GM12878 (cell line): Measurements from ENCODE around the gene RALGPS1. TPM values are rescaled to one million over a fixed set of nuclear protein-coding genes. Genes with fewer than 3 reads are reported as not detected.
A peak's percentile ranks its signal among the peaks of the same experiment; 100 is the strongest.

ENCODE experiments used
- ATAC-seq: fragments of 200-7000 bp; cut with Tn5 transposase; 3 replicates; pipeline ENCODE4 v1.9.1; 2020; ENCODE audit warnings: mild to moderate bottlenecking, moderate library complexity
- BruUV-seq: library from RNA; stranded (reverse); fragments of 400-500 nt; replicated peaks from 2 replicates; lab custom pipeline; 2021; lab: Mats Ljungman, UMichigan
- CTCF ChIA-PET: fragments of 300-600 bp; sonication (Branson Sonifier 250); formaldehyde crosslinking; extraction: SDS; loops from one replicate; lab custom pipeline; 2021; ENCODE audit warnings: inconsistent platforms; lab: Yijun Ruan, JAX
- POLR2A ChIA-PET: fragments of 350-600 bp; formaldehyde crosslinking; extraction: SDS; loops from one replicate; lab custom pipeline; 2021; ENCODE audit warnings: inconsistent platforms; lab: Charles Lee
- RAD21 ChIA-PET: fragments of 300-600 bp; sonication (Branson Sonifier 250); formaldehyde crosslinking; loops from one replicate; lab custom pipeline; 2023; ENCODE audit warnings: antibody characterized with exemption; ENCODE audit not compliant: unreplicated experiment; lab: Charles Lee
- SMC1A ChIA-PET: fragments of 300-600 bp; sonication (Branson Sonifier 250); formaldehyde crosslinking; loops from one replicate; lab custom pipeline; 2023; ENCODE audit not compliant: unreplicated experiment, uncharacterized antibody; lab: Charles Lee
- DNase-seq: peaks from one replicate; pipeline ENCODE4 v3.0.0-alpha.2; 2011; ENCODE audit warnings: low read depth, low spot score
- FAIRE-seq: peaks from 3 replicates; lab custom pipeline; 2011; peaks lifted over from hg19 to GRCh38; lab: Jason Lieb, UNC
- H2AFZ ChIP-seq: 2 replicates; pipeline ENCODE4 v1.6.0; 2011; ENCODE audit warnings: low read depth, low read length, control low read depth; ENCODE audit not compliant: control insufficient read depth
- H3K27ac ChIP-seq: 2 replicates; pipeline ENCODE4 v1.5.1; 2011; ENCODE audit warnings: control low read depth; ENCODE audit not compliant: control insufficient read depth, insufficient read depth
- H3K27me3 ChIP-seq, 2 experiments: replicated peaks in 1 of 2; 2 replicates each; pipeline versions ENCODE4 v1.6.0 to v1.6.1; 2011; ENCODE audit warnings: low read length in 1 of 2; ENCODE audit not compliant: control insufficient read depth in 2 of 2, insufficient read depth in 2 of 2
- H3K36me3 ChIP-seq, 2 experiments: 2 replicates each; pipeline ENCODE4 v1.5.1; 2011; ENCODE audit warnings: low read length in 1 of 2; ENCODE audit not compliant: control insufficient read depth in 2 of 2, insufficient read depth in 2 of 2
- H3K4me1 ChIP-seq: 2 replicates; pipeline ENCODE4 v1.6.1; 2011; ENCODE audit warnings: mild to moderate bottlenecking, low read length, moderate library complexity, mixed read lengths; ENCODE audit not compliant: control insufficient read depth, insufficient read depth
- H3K4me2 ChIP-seq: 2 replicates; pipeline ENCODE4 v1.6.0; 2011; ENCODE audit warnings: control low read depth; ENCODE audit not compliant: control insufficient read depth, insufficient read depth
- H3K4me3 ChIP-seq: fragments of 200-600 bp; sonication (generic); 2 replicates; pipeline ENCODE4 v1.5.1; 2016
- H3K79me2 ChIP-seq: 2 replicates; pipeline ENCODE4 v1.6.0; 2011; ENCODE audit warnings: low read length; ENCODE audit not compliant: control insufficient read depth, insufficient read depth
- H3K9ac ChIP-seq: 2 replicates; pipeline ENCODE4 v1.8.0; 2011; ENCODE audit warnings: low read length, control low read depth, mixed read lengths; ENCODE audit not compliant: control insufficient read depth, insufficient read depth
- H3K9me3 ChIP-seq: replicated peaks from 3 replicates; pipeline ENCODE4 v1.5.1; 2011; ENCODE audit warnings: mild to moderate bottlenecking, low read length; ENCODE audit not compliant: control insufficient read depth, insufficient read depth
- H4K20me1 ChIP-seq: 2 replicates; pipeline ENCODE4 v1.6.0; 2011; ENCODE audit not compliant: control insufficient read depth, insufficient read depth
- BACH1 ChIP-seq: fragments of 450-650 bp; IDR thresholded peaks from 2 replicates; pipeline ENCODE4 v1.6.1; 2017; ENCODE audit warnings: mild to moderate bottlenecking, borderline replicate concordance
- CHD1 ChIP-seq: IDR thresholded peaks from 2 replicates; pipeline ENCODE4 v1.6.1; 2012; ENCODE audit warnings: low read depth, low read length, improper control_type of control experiment
- KLF5 ChIP-seq: fragments of 450-650 bp; IDR thresholded peaks from 2 replicates; pipeline ENCODE4 v1.6.1; 2014; ENCODE audit warnings: mild to moderate bottlenecking; ENCODE audit not compliant: partially characterized antibody
- MXI1 ChIP-seq: fragments of 150-350 bp; IDR thresholded peaks from 2 replicates; pipeline ENCODE4 v1.6.1; 2011; ENCODE audit warnings: low read depth, mild to moderate bottlenecking, inconsistent platforms, low read length, improper control_type of control experiment
- POLR2A ChIP-seq: IDR thresholded peaks from 2 replicates; pipeline ENCODE4 v1.6.1; 2011; ENCODE audit warnings: low read depth, mild to moderate bottlenecking, low read length
- SP1 ChIP-seq: IDR thresholded peaks from one replicate; pipeline ENCODE4 v1.6.1; 2011; ENCODE audit warnings: low read depth, low read length
- SREBF1 ChIP-seq: IDR thresholded peaks from 2 replicates; pipeline ENCODE4 v1.6.1; 2012; ENCODE audit warnings: mild to moderate bottlenecking, low read length
- TCF12 ChIP-seq: IDR thresholded peaks from 2 replicates; pipeline ENCODE4 v1.6.1; 2011; ENCODE audit warnings: low read depth, mild to moderate bottlenecking, low read length
- ZBED1 ChIP-seq: IDR thresholded peaks from 2 replicates; pipeline ENCODE4 v1.6.1; 2016; ENCODE audit warnings: borderline replicate concordance
- ZNF207 ChIP-seq: fragments of 450-650 bp; IDR thresholded peaks from 2 replicates; pipeline ENCODE4 v1.6.1; 2014; ENCODE audit warnings: antibody characterized with exemption, mild to moderate bottlenecking, borderline replicate concordance
- ZNF384 ChIP-seq: IDR thresholded peaks from 2 replicates; pipeline ENCODE4 v1.6.1; 2012; ENCODE audit warnings: low read depth, mild to moderate bottlenecking, low read length, improper control_type of control experiment, borderline replicate concordance
- WGBS: methylation state at CpG from one replicate; pipeline ENCODE4 v1.1.6; 2016; ENCODE audit warnings: low lambda C conversion rate; ENCODE audit not compliant: insufficient replicate concordance, insufficient coverage; ENCODE audit errors: missing lambda C conversion rate; 5-methylcytosine and 5-hydroxymethylcytosine counted together
- in situ Hi-C: fragments of 300-500 bp; cut with MboI; formaldehyde crosslinking; loops from 9 replicates; pipeline ENCODE4 v1.14.3; 2018; ENCODE audit warnings: mixed read lengths
- intact Hi-C: fragments of 100-400 bp; cut with micrococcal nuclease; formaldehyde crosslinking; loops from one replicate; pipeline ENCODE4 v1.14.2; 2022; ENCODE audit not compliant: unreplicated experiment
- polyA plus RNA-seq, 11 experiments: library from polyadenylated mRNA; depleted of rRNA in 4 of 11; unstranded in 6 of 11; stranded (reverse) in 5 of 11; fragments of >200 nt; fragmentation: Nextera tagmentation in 4 of 11; fragmentation: Illumina TruSeq in 1 of 11; extraction: Ambion mirVana in 4 of 11; extraction: Trizol in 1 of 11; gene quantifications; 1 replicate in 1 of 11; 2 replicates in 10 of 11; pipeline versions ENCODE4 v1.2.1 to v1.2.3, GENCODE V29; 2011 to 2016; ENCODE audit warnings: inconsistent platforms in 2 of 11, missing spikeins in 2 of 11, low read depth in 1 of 11
- total RNA-seq, 4 experiments: library from RNA; depleted of rRNA in 3 of 4; stranded (reverse); fragments of >200 nt in 3 of 4; fragmentation: Illumina TruSeq in 1 of 4; extraction: Trizol in 1 of 4; gene quantifications; 2 replicates each; pipeline versions ENCODE4 v1.2.1 to v1.2.3, GENCODE V29; 2013 to 2021
- TF ChIP-seq, protein P1 (sequence below): fragments of 450-650 bp; formaldehyde crosslinking; IDR thresholded peaks from 2 replicates; pipeline ENCODE4 v1.4.0; 2022; ENCODE audit warnings: mild to moderate bottlenecking, moderate library complexity
- TF ChIP-seq, protein P2 (sequence below): fragments of 450-650 bp; IDR thresholded peaks from 2 replicates; pipeline ENCODE4 v1.6.1; 2017; ENCODE audit warnings: mild to moderate bottlenecking, moderate library complexity

RALGPS1 gene
- total and polyA plus RNA-seq, 10 of the 15 experiments (the other 5 are each of a cell fraction or from before 2014, with no cell fraction given): 0.13 to 5.6 (median 2.7) TPM

DNA sequence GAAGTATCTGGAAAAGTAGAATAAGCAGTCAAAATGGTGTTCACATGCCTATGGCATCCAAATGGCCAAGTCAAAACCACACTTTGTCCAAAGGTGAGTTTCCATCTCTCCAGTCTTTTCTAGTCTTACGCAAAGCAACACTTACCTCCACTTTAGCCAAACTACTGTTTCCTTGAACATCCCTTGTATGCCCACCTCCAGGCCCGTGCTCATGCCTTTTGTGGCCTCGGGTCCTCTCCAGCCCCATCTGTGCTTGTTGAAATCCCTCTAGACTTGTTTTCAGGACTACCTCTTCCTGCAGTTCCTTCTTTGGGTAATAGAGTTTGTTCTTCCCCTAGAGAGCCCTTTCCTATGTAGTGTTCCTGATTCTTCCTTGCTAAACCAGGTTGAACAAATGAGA, 146.8 kb downstream of the RALGPS1 start (continued):
- TF ChIP-seq KLF5: no peak
- no peak for TF ChIP-seq MXI1
- TF ChIP-seq ZNF207: no peak
- no peak for TF ChIP-seq TCF12
- no peak for TF ChIP-seq ZBED1
- TF ChIP-seq, protein P1, sequence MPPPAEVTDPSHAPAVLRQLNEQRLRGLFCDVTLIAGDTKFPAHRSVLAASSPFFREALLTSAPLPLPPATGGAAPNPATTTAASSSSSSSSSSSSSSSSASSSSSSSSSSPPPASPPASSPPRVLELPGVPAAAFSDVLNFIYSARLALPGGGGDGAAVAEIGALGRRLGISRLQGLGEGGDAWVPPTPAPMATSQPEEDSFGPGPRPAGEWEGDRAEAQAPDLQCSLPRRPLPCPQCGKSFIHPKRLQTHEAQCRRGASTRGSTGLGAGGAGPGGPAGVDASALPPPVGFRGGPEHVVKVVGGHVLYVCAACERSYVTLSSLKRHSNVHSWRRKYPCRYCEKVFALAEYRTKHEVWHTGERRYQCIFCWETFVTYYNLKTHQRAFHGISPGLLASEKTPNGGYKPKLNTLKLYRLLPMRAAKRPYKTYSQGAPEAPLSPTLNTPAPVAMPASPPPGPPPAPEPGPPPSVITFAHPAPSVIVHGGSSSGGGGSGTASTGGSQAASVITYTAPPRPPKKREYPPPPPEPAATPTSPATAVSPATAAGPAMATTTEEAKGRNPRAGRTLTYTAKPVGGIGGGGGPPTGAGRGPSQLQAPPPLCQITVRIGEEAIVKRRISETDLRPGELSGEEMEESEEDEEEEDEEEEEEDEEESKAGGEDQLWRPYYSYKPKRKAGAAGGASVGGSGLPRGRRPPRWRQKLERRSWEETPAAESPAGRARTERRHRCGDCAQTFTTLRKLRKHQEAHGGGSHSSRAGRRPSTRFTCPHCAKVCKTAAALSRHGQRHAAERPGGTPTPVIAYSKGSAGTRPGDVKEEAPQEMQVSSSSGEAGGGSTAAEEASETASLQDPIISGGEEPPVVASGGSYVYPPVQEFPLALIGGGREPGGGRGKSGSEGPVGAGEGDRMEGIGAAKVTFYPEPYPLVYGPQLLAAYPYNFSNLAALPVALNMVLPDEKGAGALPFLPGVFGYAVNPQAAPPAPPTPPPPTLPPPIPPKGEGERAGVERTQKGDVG (CRISPR knock-in tag): no peak

DNA sequence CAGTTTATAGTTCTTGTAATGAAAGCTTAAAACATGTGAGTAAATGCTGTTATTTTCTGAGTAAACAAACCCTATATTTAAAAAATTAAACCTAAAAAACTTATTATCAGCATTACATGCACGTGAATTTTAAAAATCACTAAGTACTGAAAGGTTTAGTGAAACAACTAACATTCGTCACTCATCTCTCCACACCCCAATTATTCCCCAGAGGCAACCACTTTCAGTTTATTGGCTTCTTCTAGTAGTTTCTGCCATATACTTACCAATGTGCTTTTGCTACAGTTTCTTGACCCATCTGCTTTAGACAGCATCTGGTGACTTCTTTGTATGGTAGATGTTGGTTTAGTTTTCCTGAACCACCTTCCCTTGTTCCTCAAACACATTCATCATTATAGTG, 149.8 kb downstream of the RALGPS1 start:
- Histone ChIP-seq H3K27me3 (no peaks in the 10 kb centered on the region), H3K9me3 (no peaks in the 10 kb centered on the region), H3K79me2 (no peaks in the 10 kb centered on the region), H3K4me2 (no peak overlapping the region), H3K9ac (no peak overlapping the region), H3K27ac (no peak overlapping the region), H3K4me1 (peaks cover 4% of the 10 kb centered on the region), H2AFZ (no peak overlapping the region), H4K20me1 (no peaks in the 10 kb centered on the region), H3K36me3 (no peaks in the 10 kb centered on the region), H3K4me3 (no peak overlapping the region)
- CTCF ChIA-PET: interaction anchor here (1.0 to 2.2 kb wide), 6 partner anchors 9 to 134 kb away, joined by 3 to 5 read pairs (median 4); no protein-coding TSS in a partner anchor
- RAD21 ChIA-PET: interaction anchor here (1.1 to 6.2 kb wide), 7 partner anchors 58 to 119 kb away, joined by 3 to 72 read pairs (median 5); no protein-coding TSS in a partner anchor
- 35% methylated on average over 2 of the region's 2 CpGs for WGBS
- no TSS peak for BruUV-seq
- peak; percentile 31 for DNase-seq
- no peak for FAIRE-seq
- ATAC-seq: peak; percentile 73
- POLR2A ChIA-PET: interaction anchor here (1.0 to 1.7 kb wide), 3 partner anchors 45 to 96 kb away, joined by 3 to 9 read pairs (median 3); no protein-coding TSS in a partner anchor
- in situ Hi-C loops: no loop called here
- intact Hi-C loops: no loop called here
- SMC1A ChIA-PET: interaction anchor here (0.7 to 6.6 kb wide), 14 partner anchors 8 to 120 kb away, joined by 3 to 31 read pairs (median 5); no protein-coding TSS in a partner anchor
- no peak for TF ChIP-seq TCF12
- TF ChIP-seq CHD1: no peak
- no peak for TF ChIP-seq SREBF1
- no peak for TF ChIP-seq POLR2A
- no peak for TF ChIP-seq ZNF384
- TF ChIP-seq, protein P2, sequence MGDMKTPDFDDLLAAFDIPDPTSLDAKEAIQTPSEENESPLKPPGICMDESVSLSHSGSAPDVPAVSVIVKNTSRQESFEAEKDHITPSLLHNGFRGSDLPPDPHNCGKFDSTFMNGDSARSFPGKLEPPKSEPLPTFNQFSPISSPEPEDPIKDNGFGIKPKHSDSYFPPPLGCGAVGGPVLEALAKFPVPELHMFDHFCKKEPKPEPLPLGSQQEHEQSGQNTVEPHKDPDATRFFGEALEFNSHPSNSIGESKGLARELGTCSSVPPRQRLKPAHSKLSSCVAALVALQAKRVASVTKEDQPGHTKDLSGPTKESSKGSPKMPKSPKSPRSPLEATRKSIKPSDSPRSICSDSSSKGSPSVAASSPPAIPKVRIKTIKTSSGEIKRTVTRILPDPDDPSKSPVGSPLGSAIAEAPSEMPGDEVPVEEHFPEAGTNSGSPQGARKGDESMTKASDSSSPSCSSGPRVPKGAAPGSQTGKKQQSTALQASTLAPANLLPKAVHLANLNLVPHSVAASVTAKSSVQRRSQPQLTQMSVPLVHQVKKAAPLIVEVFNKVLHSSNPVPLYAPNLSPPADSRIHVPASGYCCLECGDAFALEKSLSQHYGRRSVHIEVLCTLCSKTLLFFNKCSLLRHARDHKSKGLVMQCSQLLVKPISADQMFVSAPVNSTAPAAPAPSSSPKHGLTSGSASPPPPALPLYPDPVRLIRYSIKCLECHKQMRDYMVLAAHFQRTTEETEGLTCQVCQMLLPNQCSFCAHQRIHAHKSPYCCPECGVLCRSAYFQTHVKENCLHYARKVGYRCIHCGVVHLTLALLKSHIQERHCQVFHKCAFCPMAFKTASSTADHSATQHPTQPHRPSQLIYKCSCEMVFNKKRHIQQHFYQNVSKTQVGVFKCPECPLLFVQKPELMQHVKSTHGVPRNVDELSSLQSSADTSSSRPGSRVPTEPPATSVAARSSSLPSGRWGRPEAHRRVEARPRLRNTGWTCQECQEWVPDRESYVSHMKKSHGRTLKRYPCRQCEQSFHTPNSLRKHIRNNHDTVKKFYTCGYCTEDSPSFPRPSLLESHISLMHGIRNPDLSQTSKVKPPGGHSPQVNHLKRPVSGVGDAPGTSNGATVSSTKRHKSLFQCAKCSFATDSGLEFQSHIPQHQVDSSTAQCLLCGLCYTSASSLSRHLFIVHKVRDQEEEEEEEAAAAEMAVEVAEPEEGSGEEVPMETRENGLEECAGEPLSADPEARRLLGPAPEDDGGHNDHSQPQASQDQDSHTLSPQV: 0 out of 2 replicates have a peak, but pooled peaks have one; percentile 4
- TF ChIP-seq BACH1: no peak
- no peak for TF ChIP-seq SP1
